ENCODE results near the gene KIF21B. TPM values are rescaled to one million over a fixed set of nuclear protein-coding genes. Genes with fewer than 3 reads are reported as not detected.

KIF21B gene
- total and polyA plus RNA-seq, 2 experiments from 2014 or later = 4.6 to 34.3 TPM

DNA sequence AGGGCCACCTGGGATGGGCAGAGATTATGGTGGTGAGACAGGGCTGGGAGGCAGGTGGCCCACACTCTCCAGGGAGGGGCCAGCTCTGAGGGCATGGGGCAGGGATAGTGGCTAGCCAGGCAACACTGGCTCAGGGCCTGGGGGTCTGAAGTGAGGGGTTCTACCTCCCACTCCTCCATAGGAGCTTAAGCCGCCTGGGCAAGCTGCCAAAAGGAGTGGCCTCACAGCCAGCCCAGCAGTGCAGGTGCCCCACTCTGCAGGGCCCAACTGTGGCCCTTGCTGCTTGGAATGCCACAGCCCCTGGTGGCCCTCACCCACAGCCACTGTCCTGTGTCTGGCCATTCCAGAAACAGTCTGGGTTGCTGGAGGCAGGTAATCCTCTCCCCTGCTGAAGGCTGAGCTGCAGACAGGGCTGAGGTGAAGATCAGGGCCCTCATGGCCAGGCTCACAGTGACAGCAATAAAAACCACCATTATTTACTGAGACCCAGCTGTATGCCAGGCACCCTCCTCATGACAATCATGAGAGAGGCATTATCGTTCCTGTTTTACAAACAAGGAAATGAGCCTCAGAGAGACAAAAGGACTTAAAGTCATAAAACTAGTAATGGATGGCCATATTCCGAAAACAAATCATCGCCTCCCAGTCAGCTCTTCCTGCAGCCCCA, 31.0 kb downstream of the KIF21B start:
- H3K9me3 Mint-ChIP-seq = no peaks in the 10 kb centered on the region
- Histone ChIP-seq H3K27ac (ENCODE audit: low read depth) (no peak overlapping the region), H3K4me3 (no peak overlapping the region), H3K4me1 (ENCODE audit: insufficient read depth) (no peaks in the 10 kb centered on the region), H3K36me3 (ENCODE audit: insufficient read depth) (no peaks in the 10 kb centered on the region), H3F3A (replicated peaks; ENCODE audit: low read depth) (no peaks in the 10 kb centered on the region), H3K27me3 (ENCODE audit: insufficient read depth) (no peaks in the 10 kb centered on the region), H4K20me1 (replicated peaks; ENCODE audit: insufficient read depth) (no peaks in the 10 kb centered on the region), H3K79me2 (replicated peaks; ENCODE audit: insufficient read depth) (no peaks in the 10 kb centered on the region), H3K4me2 (no peak overlapping the region), H3K9me2 (ENCODE audit: insufficient read depth) (no peaks in the 10 kb centered on the region), H2AFZ (no peak overlapping the region)
- no peaks in the 10 kb centered on the region for H3K4me1 Mint-ChIP-seq
- H3K4me3 Mint-ChIP-seq = no peak overlapping the region
- DNase-seq (ENCODE audit: low spot score) = no peak
- TF ChIP-seq, protein P1, sequence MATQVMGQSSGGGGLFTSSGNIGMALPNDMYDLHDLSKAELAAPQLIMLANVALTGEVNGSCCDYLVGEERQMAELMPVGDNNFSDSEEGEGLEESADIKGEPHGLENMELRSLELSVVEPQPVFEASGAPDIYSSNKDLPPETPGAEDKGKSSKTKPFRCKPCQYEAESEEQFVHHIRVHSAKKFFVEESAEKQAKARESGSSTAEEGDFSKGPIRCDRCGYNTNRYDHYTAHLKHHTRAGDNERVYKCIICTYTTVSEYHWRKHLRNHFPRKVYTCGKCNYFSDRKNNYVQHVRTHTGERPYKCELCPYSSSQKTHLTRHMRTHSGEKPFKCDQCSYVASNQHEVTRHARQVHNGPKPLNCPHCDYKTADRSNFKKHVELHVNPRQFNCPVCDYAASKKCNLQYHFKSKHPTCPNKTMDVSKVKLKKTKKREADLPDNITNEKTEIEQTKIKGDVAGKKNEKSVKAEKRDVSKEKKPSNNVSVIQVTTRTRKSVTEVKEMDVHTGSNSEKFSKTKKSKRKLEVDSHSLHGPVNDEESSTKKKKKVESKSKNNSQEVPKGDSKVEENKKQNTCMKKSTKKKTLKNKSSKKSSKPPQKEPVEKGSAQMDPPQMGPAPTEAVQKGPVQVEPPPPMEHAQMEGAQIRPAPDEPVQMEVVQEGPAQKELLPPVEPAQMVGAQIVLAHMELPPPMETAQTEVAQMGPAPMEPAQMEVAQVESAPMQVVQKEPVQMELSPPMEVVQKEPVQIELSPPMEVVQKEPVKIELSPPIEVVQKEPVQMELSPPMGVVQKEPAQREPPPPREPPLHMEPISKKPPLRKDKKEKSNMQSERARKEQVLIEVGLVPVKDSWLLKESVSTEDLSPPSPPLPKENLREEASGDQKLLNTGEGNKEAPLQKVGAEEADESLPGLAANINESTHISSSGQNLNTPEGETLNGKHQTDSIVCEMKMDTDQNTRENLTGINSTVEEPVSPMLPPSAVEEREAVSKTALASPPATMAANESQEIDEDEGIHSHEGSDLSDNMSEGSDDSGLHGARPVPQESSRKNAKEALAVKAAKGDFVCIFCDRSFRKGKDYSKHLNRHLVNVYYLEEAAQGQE (IDR thresholded peaks at IDR 0.05; ENCODE audit: unreplicated experiment) = no peak
- TF ChIP-seq ZNF114 (CRISPR knock-in tag; IDR thresholded peaks at IDR 0.05) (no peak), EZH2 (IDR thresholded peaks at IDR 0.05; ENCODE audit: low read depth, unreplicated experiment) (no peak), ZNF331 (CRISPR knock-in tag; IDR thresholded peaks at IDR 0.05; ENCODE audit: low read depth) (no peak), POLR2AphosphoS5 (IDR thresholded peaks at IDR 0.05; ENCODE audit: low read depth) (no peak)
- peaks cover 19% of the 10 kb centered on the region for H3K36me3 Mint-ChIP-seq (ENCODE audit: low read depth)
- no peak for ATAC-seq
- H3K27me3 Mint-ChIP-seq (ENCODE audit: insufficient read depth, low read depth, poor library complexity) = peaks cover 3% of the 10 kb centered on the region
- H3K27ac Mint-ChIP-seq = no peak overlapping the region

DNA sequence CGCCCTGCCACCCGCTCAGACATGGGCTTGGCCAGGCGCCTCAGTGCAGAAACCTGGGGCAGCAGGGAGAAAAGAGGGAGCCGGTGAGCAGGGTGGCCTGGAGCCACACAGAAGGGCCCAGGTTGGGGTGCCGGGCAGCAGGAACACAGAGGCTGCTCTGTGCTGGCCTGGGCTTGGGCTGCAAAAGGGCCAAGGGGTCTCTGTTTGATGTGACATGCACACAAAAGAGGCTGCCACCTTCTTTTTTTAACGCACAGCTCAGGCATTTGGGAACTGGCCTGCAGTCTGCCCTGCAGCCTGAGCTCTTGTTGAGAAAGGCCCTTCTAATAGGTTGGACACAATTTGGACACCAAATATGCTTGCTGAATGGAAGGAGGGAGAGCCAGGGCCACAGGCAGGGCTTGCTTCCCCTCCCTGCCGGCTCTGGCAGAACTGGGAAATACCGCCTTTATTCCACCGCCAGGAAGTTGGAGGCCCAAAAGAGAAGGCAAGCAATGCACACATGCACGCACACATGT, 32.4 kb downstream of the KIF21B start:
- Mint-ChIP-seq H3K27me3 (ENCODE audit: insufficient read depth, low read depth, poor library complexity) (no peaks in the 10 kb centered on the region), H3K27ac (no peak overlapping the region), H3K4me1 (no peaks in the 10 kb centered on the region), H3K9me3 (no peaks in the 10 kb centered on the region), H3K36me3 (ENCODE audit: low read depth) (peaks cover 28% of the 10 kb centered on the region), H3K4me3 (no peak overlapping the region)
- H3K27me3 ChIP-seq (ENCODE audit: insufficient read depth) = no peaks in the 10 kb centered on the region
- no peak for ATAC-seq
- no peaks in the 10 kb centered on the region for H3K9me2 ChIP-seq (ENCODE audit: insufficient read depth)
- H3F3A ChIP-seq (replicated peaks; ENCODE audit: low read depth) = no peaks in the 10 kb centered on the region
- no peaks in the 10 kb centered on the region for H3K36me3 ChIP-seq (ENCODE audit: insufficient read depth)
- no peak overlapping the region for H2AFZ ChIP-seq
- no peak for DNase-seq (ENCODE audit: low spot score)
- H3K4me1 ChIP-seq (ENCODE audit: insufficient read depth) = no peaks in the 10 kb centered on the region
- TF ChIP-seq, protein P2, sequence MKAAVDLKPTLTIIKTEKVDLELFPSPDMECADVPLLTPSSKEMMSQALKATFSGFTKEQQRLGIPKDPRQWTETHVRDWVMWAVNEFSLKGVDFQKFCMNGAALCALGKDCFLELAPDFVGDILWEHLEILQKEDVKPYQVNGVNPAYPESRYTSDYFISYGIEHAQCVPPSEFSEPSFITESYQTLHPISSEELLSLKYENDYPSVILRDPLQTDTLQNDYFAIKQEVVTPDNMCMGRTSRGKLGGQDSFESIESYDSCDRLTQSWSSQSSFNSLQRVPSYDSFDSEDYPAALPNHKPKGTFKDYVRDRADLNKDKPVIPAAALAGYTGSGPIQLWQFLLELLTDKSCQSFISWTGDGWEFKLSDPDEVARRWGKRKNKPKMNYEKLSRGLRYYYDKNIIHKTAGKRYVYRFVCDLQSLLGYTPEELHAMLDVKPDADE (IDR thresholded peaks at IDR 0.05) = no peak
- TF ChIP-seq ZNF331 (CRISPR knock-in tag; IDR thresholded peaks at IDR 0.05; ENCODE audit: low read depth) (no peak), POLR2AphosphoS5 (IDR thresholded peaks at IDR 0.05; ENCODE audit: low read depth) (no peak), JUNB (IDR thresholded peaks at IDR 0.05; ENCODE audit: unreplicated experiment) (no peak), EZH2phosphoT487 (IDR thresholded peaks at IDR 0.05; ENCODE audit: unreplicated experiment) (no peak), STAT1 (IDR thresholded peaks at IDR 0.05; ENCODE audit: unreplicated experiment) (no peak), ZNF114 (CRISPR knock-in tag; IDR thresholded peaks at IDR 0.05) (no peak)
- TF ChIP-seq, protein P3, sequence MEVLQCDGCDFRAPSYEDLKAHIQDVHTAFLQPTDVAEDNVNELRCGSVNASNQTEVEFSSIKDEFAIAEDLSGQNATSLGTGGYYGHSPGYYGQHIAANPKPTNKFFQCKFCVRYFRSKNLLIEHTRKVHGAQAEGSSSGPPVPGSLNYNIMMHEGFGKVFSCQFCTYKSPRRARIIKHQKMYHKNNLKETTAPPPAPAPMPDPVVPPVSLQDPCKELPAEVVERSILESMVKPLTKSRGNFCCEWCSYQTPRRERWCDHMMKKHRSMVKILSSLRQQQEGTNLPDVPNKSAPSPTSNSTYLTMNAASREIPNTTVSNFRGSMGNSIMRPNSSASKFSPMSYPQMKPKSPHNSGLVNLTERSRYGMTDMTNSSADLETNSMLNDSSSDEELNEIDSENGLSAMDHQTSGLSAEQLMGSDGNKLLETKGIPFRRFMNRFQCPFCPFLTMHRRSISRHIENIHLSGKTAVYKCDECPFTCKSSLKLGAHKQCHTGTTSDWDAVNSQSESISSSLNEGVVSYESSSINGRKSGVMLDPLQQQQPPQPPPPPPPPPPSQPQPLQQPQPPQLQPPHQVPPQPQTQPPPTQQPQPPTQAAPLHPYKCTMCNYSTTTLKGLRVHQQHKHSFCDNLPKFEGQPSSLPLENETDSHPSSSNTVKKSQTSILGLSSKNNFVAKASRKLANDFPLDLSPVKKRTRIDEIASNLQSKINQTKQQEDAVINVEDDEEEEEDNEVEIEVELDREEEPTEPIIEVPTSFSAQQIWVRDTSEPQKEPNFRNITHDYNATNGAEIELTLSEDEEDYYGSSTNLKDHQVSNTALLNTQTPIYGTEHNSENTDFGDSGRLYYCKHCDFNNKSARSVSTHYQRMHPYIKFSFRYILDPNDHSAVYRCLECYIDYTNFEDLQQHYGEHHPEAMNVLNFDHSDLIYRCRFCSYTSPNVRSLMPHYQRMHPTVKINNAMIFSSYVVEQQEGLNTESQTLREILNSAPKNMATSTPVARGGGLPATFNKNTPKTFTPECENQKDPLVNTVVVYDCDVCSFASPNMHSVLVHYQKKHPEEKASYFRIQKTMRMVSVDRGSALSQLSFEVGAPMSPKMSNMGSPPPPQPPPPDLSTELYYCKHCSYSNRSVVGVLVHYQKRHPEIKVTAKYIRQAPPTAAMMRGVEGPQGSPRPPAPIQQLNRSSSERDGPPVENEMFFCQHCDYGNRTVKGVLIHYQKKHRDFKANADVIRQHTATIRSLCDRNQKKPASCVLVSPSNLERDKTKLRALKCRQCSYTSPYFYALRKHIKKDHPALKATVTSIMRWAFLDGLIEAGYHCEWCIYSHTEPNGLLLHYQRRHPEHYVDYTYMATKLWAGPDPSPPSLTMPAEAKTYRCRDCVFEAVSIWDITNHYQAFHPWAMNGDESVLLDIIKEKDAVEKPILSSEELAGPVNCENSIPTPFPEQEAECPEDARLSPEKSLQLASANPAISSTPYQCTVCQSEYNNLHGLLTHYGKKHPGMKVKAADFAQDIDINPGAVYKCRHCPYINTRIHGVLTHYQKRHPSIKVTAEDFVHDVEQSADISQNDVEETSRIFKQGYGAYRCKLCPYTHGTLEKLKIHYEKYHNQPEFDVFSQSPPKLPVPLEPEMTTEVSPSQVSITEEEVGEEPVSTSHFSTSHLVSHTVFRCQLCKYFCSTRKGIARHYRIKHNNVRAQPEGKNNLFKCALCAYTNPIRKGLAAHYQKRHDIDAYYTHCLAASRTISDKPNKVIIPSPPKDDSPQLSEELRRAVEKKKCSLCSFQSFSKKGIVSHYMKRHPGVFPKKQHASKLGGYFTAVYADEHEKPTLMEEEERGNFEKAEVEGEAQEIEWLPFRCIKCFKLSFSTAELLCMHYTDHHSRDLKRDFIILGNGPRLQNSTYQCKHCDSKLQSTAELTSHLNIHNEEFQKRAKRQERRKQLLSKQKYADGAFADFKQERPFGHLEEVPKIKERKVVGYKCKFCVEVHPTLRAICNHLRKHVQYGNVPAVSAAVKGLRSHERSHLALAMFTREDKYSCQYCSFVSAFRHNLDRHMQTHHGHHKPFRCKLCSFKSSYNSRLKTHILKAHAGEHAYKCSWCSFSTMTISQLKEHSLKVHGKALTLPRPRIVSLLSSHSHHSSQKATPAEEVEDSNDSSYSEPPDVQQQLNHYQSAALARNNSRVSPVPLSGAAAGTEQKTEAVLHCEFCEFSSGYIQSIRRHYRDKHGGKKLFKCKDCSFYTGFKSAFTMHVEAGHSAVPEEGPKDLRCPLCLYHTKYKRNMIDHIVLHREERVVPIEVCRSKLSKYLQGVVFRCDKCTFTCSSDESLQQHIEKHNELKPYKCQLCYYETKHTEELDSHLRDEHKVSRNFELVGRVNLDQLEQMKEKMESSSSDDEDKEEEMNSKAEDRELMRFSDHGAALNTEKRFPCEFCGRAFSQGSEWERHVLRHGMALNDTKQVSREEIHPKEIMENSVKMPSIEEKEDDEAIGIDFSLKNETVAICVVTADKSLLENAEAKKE (CRISPR knock-in tag; IDR thresholded peaks at IDR 0.05) = no peak
- H3K79me2 ChIP-seq (replicated peaks; ENCODE audit: insufficient read depth) = no peaks in the 10 kb centered on the region
- no peak overlapping the region for H3K4me2 ChIP-seq
- H4K20me1 ChIP-seq (replicated peaks; ENCODE audit: insufficient read depth) = no peaks in the 10 kb centered on the region
- H3K27ac ChIP-seq (ENCODE audit: low read depth) = no peak overlapping the region
- no peak overlapping the region for H3K4me3 ChIP-seq

Measured in GM23338 (cell line).